ENCODE measurements around the gene LAG3.

DNA sequence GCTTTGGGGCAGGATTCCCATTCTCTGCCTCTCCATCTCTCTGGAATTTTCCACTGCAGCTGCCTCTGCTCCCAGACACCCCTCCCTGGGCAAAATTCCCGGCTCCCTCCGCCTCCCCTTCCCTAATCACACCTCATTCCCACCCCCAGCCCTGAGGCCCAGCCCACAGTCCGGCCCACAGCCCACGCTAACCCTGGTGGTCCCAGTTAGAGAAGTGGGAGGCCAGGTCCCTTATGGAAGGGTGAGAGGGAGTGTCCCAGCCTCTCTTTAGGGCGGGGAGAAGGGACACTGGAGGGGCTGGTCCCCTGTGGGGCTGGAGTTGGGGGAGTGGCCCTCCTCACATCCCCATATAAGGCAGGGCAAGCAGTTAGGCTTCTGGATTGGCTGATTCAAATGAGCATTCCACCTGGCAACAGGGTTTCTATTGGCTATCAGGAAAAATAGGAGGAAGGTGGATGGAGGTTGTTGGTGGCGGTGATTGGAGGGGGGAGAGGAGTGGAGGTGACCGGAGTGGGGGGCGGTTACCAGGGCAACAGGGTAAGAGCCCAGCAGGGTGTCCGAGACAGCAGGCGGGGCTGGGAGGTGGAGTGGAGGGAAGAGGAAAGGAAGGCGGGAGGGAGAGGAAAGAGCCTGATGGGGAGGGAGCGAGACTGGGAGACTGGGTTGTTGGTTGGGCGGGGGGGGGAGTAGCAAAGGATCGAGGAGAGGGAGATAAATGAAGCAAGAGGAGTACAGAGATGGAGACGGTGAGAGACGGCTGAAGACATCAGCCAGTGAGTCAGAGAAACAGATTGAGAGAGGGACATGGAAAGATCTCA, 8.1 kb upstream of the LAG3 start:
- TF ChIP-seq TEAD4 (IDR thresholded peaks at IDR 0.05; ENCODE audit: borderline replicate concordance, insufficient read depth) (no peak), USF2 (IDR thresholded peaks at IDR 0.05; ENCODE audit: borderline replicate concordance, low read depth, low read length) (no peak), MXI1 (IDR thresholded peaks at IDR 0.05; ENCODE audit: low read depth, low read length) (0 out of 2 replicates have a peak, but pooled peaks have one; percentile 55), YY1 (IDR thresholded peaks at IDR 0.05; ENCODE audit: low read depth) (no peak), CTCF (IDR thresholded peaks at IDR 0.05) (no peak), EP300 (IDR thresholded peaks at IDR 0.05; ENCODE audit: borderline replicate concordance in 1 of 2, low read depth in 1 of 2, low read length in 1 of 2) (peak; percentile 50 to 83; a peak in 3 of 4 replicates), SMC3 (IDR thresholded peaks at IDR 0.05; ENCODE audit: low read depth, low read length) (no peak), FOXJ3 (CRISPR knock-in tag; IDR thresholded peaks at IDR 0.05) (no peak), POLR2AphosphoS5 (IDR thresholded peaks at IDR 0.05; ENCODE audit: low read depth, low read length) (peak; percentile 45; the same call in 1 of the 2 replicates), TAF1 (IDR thresholded peaks at IDR 0.05; ENCODE audit: borderline replicate concordance, low read depth, low read length) (0 out of 2 replicates have a peak, but pooled peaks have one; percentile 15)
- TF ChIP-seq, protein P1, sequence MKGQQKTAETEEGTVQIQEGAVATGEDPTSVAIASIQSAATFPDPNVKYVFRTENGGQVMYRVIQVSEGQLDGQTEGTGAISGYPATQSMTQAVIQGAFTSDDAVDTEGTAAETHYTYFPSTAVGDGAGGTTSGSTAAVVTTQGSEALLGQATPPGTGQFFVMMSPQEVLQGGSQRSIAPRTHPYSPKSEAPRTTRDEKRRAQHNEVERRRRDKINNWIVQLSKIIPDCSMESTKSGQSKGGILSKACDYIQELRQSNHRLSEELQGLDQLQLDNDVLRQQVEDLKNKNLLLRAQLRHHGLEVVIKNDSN (IDR thresholded peaks at IDR 0.05; ENCODE audit: borderline replicate concordance, low read depth): no peak
- TF ChIP-seq, protein P2, sequence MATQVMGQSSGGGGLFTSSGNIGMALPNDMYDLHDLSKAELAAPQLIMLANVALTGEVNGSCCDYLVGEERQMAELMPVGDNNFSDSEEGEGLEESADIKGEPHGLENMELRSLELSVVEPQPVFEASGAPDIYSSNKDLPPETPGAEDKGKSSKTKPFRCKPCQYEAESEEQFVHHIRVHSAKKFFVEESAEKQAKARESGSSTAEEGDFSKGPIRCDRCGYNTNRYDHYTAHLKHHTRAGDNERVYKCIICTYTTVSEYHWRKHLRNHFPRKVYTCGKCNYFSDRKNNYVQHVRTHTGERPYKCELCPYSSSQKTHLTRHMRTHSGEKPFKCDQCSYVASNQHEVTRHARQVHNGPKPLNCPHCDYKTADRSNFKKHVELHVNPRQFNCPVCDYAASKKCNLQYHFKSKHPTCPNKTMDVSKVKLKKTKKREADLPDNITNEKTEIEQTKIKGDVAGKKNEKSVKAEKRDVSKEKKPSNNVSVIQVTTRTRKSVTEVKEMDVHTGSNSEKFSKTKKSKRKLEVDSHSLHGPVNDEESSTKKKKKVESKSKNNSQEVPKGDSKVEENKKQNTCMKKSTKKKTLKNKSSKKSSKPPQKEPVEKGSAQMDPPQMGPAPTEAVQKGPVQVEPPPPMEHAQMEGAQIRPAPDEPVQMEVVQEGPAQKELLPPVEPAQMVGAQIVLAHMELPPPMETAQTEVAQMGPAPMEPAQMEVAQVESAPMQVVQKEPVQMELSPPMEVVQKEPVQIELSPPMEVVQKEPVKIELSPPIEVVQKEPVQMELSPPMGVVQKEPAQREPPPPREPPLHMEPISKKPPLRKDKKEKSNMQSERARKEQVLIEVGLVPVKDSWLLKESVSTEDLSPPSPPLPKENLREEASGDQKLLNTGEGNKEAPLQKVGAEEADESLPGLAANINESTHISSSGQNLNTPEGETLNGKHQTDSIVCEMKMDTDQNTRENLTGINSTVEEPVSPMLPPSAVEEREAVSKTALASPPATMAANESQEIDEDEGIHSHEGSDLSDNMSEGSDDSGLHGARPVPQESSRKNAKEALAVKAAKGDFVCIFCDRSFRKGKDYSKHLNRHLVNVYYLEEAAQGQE (IDR thresholded peaks at IDR 0.05; ENCODE audit: low read depth, low read length): peak; percentile 33; the same call in 1 of the 2 replicates
